ENCODE measurements around the gene UQCRFS1. TPM values are rescaled to one million over a fixed set of nuclear protein-coding genes. Genes with fewer than 3 reads are reported as not detected.

UQCRFS1 gene
- total RNA-seq, 1 donor from 2014 or later = 24.6 TPM

DNA sequence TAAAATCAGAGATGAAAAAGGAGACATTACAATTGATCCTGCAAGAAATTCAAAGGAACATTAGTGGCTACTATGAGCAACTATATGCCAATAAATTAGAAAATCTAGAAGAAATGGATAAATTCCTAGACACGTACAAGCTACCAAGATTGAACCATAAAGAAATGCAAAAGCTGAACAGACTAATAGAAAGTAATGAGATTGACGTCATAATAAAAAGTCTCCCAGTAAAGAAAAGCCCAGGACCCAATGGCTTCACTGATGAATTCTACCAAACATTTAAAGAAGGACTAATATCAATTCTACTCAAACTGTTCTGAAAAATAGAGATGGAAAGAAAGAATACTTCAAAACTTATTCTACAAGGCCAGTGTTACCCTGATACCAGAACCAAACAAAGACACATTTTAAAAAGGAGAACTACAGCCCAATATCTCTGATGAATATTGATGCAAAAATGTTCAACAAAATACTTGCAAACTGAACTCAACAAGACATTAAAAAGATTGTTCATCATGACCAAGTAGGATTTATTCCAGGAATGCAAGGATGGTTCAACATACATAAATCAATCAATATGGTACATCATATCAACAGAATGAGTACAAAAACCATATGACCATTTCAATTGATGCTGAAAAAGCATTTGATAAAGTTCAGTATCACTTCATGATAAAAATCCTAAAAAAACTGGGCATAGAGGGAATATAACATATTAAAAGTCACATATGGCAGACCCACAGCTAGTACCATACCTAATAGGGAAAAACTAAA lies 35.8 kb downstream of the UQCRFS1 start:
- Mint-ChIP-seq H3K4me1 (ENCODE audit: low read depth) (no peaks in the 10 kb centered on the region), H3K27ac (ENCODE audit: unreplicated experiment) (no peak overlapping the region)
- no peak for DNase-seq (ENCODE audit: low spot score)

GRCh38 chr19:29173896-29174295 lies 39.1 kb downstream of the UQCRFS1 start:
- TF ChIP-seq CTCF (IDR thresholded peaks at IDR 0.05) = no peak
- no peaks in the 10 kb centered on the region for H3K4me1 Mint-ChIP-seq (ENCODE audit: low read depth)
- H3K27ac Mint-ChIP-seq (ENCODE audit: unreplicated experiment) = no peak overlapping the region
- H3K4me3 Mint-ChIP-seq (ENCODE audit: unreplicated experiment) = no peak overlapping the region
- DNase-seq (ENCODE audit: low spot score) = no peak
- H3K36me3 Mint-ChIP-seq (ENCODE audit: low read depth) = no peaks in the 10 kb centered on the region
- peaks cover 57% of the 10 kb centered on the region for H3K9me3 Mint-ChIP-seq (ENCODE audit: low read depth)
- H3K27me3 Mint-ChIP-seq (ENCODE audit: low read depth) = no peaks in the 10 kb centered on the region

More for the DNA sequence above, 35.8 kb downstream of the UQCRFS1 start:
- H3K9me3 Mint-ChIP-seq (ENCODE audit: low read depth) = peaks cover 57% of the 10 kb centered on the region
- no peak for TF ChIP-seq CTCF (IDR thresholded peaks at IDR 0.05)
- H3K27me3 Mint-ChIP-seq (ENCODE audit: low read depth) = no peaks in the 10 kb centered on the region
- no peaks in the 10 kb centered on the region for H3K36me3 Mint-ChIP-seq (ENCODE audit: low read depth)
- no peak overlapping the region for H3K4me3 Mint-ChIP-seq (ENCODE audit: unreplicated experiment)

DNA sequence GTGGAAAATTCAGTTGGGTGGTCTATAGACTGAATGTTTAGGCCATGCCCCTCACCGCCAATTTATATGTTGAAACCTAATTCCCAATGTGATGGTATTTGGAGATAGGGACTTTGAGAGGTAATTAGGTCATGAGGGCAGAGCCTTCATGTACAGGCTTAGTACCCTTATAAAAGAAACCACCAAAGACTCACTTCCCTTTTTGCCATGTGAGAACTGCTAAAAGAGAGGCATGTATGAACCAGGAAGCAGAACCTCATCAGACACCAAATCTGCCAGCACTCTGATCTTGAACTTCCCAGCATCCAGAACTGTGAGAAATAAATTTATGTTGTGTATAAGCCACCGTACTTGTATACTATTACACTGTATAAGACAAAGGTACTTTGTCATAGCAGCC lies 40.6 kb downstream of the UQCRFS1 start:
- no peak overlapping the region for H3K4me3 Mint-ChIP-seq (ENCODE audit: unreplicated experiment)
- DNase-seq (ENCODE audit: low spot score) = no peak
- TF ChIP-seq CTCF (IDR thresholded peaks at IDR 0.05) = no peak
- H3K27ac Mint-ChIP-seq (ENCODE audit: unreplicated experiment) = no peak overlapping the region
- no peaks in the 10 kb centered on the region for H3K36me3 Mint-ChIP-seq (ENCODE audit: low read depth)
- peaks cover 50% of the 10 kb centered on the region for H3K9me3 Mint-ChIP-seq (ENCODE audit: low read depth)
- no peaks in the 10 kb centered on the region for H3K4me1 Mint-ChIP-seq (ENCODE audit: low read depth)
- no peaks in the 10 kb centered on the region for H3K27me3 Mint-ChIP-seq (ENCODE audit: low read depth)

- Mint-ChIP-seq H3K4me1 (ENCODE audit: low read depth) (no peaks in the 10 kb centered on the region), H3K27ac (ENCODE audit: unreplicated experiment) (no peak overlapping the region), H3K9me3 (ENCODE audit: low read depth) (peaks cover 42% of the 10 kb centered on the region), H3K36me3 (ENCODE audit: low read depth) (no peaks in the 10 kb centered on the region), H3K27me3 (ENCODE audit: low read depth) (no peaks in the 10 kb centered on the region), H3K4me3 (ENCODE audit: unreplicated experiment) (no peak overlapping the region)
- no peak for TF ChIP-seq CTCF (IDR thresholded peaks at IDR 0.05)
- no peak for DNase-seq (ENCODE audit: low spot score)
Measured at GRCh38 chr19:29171525-29171924, 41.4 kb downstream of the UQCRFS1 start.

- Mint-ChIP-seq H3K27me3 (ENCODE audit: low read depth) (no peaks in the 10 kb centered on the region), H3K9me3 (ENCODE audit: low read depth) (peaks cover 35% of the 10 kb centered on the region), H3K27ac (ENCODE audit: unreplicated experiment) (no peak overlapping the region), H3K4me1 (ENCODE audit: low read depth) (no peaks in the 10 kb centered on the region), H3K4me3 (ENCODE audit: unreplicated experiment) (no peak overlapping the region), H3K36me3 (ENCODE audit: low read depth) (no peaks in the 10 kb centered on the region)
- DNase-seq (ENCODE audit: low spot score) = no peak
- no peak for TF ChIP-seq CTCF (IDR thresholded peaks at IDR 0.05)
Measured at GRCh38 chr19:29170554-29170953, 42.4 kb downstream of the UQCRFS1 start.

Measured in chondrocyte (in vitro differentiated cells).